GM10266 (cell line): ENCODE data around the gene UBALD1.
A peak's percentile ranks its signal among the peaks of the same experiment; 100 is the strongest.

ENCODE experiments used
- DNase-seq: peaks from one replicate; pipeline ENCODE4 v3.0.0; 2012; ENCODE audit errors: extremely low spot score
- TF ChIP-seq, protein P1 (sequence below): IDR thresholded peaks from 2 replicates; pipeline ENCODE4 v1.5.1; 2012; ENCODE audit warnings: mild to moderate bottlenecking, low read depth; ENCODE audit not compliant: control insufficient read depth, insufficient read depth; ENCODE audit errors: missing control alignments

UBALD1 gene

DNA sequence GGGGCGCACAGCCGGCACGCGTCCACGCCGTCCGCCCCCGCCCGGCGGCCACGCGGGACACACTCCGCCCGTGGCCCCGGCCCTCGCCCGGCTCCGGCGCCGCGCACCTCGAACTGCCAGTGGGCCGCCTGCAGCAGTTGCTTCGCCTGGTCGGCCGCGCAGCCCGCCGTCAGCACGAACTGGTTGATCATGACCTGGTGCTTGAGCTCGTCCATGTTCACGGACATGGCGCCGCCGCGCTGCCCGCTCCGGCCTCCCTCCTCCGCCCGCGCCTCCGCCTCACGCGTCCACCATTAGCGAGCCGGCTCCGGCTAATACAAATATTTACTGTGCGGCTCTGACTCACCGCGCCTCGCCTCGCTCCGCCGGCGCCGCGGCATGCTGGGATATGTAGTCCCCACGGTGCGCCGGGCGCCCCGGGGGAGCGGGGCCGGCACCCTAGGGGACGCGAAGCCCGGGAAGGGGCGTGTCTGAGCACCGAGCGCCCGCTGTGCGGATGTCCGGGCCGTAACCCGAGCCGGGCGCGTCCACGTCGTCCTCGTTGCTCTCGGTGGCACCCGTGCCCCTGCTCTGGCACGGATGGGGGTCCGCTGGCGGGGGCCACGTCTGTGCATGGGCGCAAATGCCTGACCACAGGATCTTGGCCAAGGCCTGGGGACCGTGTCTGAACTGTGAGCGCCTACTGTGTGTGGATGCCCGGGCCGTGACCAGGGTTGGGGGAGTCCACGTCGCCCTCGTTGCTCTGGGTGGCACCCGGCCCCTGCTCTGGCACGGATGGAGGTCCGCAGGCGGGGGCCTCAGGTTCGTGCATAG, at the start of gene UBALD1:
Gene UBALD1, minus strand, starts transcription at position 318 of the 813 bp plus-strand sequence. Its CDS starts 91 bp downstream, at position 227.
- TF ChIP-seq, protein P1, sequence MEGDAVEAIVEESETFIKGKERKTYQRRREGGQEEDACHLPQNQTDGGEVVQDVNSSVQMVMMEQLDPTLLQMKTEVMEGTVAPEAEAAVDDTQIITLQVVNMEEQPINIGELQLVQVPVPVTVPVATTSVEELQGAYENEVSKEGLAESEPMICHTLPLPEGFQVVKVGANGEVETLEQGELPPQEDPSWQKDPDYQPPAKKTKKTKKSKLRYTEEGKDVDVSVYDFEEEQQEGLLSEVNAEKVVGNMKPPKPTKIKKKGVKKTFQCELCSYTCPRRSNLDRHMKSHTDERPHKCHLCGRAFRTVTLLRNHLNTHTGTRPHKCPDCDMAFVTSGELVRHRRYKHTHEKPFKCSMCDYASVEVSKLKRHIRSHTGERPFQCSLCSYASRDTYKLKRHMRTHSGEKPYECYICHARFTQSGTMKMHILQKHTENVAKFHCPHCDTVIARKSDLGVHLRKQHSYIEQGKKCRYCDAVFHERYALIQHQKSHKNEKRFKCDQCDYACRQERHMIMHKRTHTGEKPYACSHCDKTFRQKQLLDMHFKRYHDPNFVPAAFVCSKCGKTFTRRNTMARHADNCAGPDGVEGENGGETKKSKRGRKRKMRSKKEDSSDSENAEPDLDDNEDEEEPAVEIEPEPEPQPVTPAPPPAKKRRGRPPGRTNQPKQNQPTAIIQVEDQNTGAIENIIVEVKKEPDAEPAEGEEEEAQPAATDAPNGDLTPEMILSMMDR = no peak
- peak; percentile 97 for DNase-seq

DNA sequence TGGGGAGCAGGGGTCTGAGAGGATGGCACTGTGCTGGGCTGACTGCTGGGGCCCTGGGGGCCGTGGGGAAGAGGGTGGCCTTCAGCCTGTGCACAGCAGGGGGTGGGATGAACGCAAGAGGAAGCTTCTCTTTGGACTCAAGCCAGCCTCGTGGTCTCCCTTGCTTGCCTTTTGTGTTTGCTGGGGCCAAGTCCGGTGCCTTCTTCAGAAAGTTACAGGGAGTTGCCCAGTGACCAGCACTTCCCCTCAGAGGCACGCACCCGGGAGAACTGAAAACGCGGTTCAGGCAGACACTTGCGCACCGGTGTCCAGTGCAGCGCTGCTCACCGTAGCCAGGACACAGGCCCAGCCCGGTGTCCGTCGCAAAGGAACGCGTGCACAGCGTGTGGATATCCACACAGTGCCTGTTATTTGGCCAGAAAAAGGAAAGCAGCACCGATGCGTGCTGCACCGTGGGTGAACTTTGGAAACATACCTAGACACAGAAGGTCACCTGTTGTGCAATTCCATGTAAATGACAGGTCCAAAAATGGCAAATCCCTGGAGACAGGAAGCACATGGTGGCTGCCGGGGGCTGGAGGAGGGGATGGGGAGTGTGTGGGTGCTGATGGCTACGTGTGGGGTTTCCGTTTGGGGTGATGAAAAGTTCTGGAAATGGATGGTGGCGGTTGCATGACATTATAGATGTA, 49.2 kb upstream of the UBALD1 start:
- TF ChIP-seq, protein P1 = no peak
- DNase-seq = no peak

DNA sequence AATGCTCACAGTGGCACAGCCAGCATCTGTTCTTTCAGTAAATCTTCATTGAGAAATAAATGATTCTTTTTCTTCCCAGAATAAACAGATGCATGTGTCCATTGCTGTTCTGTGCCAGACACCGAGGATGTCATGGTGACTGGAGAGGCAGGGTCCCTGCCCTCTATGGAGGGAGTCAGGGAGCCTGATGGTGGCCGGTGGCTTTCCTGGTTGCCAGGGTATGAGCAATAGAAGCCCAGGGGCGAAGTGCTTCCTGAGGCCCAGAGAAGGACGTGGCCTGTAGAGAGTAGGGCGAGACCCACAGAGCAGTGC, 48.7 kb upstream of the UBALD1 start:
- TF ChIP-seq, protein P1 = no peak
- DNase-seq = no peak

DNA sequence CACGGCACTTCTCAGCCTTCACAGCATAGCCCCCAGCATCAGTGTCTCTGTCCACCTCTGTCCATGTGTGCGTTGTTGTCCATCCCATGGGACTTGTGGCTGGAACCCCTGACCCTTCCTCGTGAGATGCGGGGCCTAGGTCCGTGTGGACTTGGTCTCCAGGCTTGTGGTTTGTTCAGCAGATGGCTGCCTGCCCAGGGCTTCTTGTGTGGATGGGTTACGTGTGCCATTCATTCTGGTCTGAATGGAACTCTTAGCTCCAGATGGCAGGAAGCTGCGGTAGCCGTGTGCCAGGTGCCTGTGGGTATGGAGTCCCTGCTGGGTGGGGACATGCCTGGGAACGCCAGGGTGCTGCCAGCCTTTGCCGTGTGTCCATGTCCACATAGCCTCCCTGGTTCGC, 47.0 kb upstream of the UBALD1 start:
- TF ChIP-seq, protein P1 = no peak
- DNase-seq = no peak

DNA sequence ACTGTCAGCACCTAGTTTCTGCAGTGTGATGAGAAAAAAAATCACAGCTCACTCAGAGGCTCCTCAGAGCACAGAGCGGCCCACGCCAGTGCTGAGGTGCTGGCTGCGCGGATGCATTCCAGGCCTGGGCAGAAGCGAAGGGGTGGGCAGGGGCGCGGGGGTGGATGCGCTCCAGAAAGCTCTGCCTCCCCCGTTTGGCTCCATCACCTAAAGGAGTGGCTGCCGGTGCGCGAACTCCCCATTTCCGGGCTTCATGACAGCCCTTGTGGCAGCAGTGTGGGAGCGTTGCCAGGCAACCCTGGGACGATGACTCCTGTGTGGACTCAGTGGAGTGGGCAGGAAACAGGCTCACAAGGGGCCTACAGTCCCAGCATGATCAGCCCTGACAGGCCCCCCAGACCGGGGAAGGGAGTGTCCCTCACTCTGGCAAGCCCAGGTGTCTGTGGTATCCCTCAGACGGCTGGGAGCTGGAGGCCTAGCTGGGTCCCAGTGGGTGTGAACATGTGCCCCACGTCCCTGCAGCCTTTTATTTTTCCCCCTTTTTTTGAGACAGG, 45.8 kb upstream of the UBALD1 start:
- TF ChIP-seq, protein P1 = no peak

DNA sequence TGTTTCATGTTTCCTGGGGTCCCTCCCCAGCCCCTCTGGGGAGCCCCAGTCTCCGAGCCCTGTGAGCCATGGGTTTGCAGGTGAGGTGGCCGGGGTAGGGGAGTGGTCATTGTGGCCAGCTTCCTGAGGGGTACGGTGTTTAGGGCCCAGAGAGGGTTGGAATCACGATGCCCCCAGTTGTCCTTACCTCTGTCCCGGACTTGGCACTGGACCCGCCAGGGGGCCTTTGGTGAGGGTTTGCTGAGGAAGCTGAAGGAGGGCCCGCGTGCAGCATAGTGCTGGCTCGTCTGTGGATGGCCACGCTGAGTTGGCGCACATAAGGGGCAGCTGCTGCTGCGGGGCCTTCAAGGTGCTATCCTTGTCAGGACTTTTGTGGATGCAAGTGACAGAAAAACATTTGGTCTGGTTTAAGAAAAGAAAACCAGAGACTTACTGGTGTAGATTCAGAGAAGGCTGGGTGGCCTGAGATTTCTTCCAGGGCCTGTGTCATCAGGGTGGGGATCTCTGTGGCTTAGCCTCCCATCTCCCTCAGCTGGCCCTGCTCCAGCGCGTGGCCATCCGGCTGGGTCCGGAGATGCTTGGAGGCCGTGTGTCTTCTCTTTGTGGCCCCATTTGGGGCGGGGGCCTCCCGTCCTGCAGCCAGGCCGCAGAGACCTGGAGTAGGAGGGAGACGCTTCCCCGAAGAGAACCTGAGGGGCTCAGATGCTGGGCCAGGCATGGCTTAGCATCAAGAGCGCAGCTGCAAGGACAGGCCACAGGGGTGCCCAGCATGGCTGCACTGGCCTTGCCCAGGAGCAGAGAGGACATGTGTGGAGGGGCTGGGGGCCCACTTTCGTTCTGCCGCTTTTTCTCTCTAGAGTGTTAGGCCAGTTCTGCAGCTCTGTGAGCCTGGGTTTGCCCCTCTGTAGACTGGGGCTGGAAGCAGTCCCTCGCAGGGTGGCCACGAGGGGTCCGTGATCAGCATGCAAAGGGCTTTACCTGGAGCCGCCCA, 45.0 kb upstream of the UBALD1 start:
- TF ChIP-seq, protein P1 = no peak
- DNase-seq = no peak

More for the DNA sequence above, 45.8 kb upstream of the UBALD1 start:
- peak; percentile 72 for DNase-seq
